Activated CD4-positive, alpha-beta T cell treated with anti-CD3 and anti-CD28 coated beads, Interleukin-2, amount 50 U/mL, for 48 hours (primary cell): ENCODE data around the gene TMEM45B.
"Not testable (repeated sequence)": the region's sequence is repeated elsewhere in the genome, so short reads cannot be mapped to it uniquely, and the experiment has no call there.

Experiments used
- DNase-seq, 2 experiments: peaks; one replicate each; pipeline ENCODE4 v3.0.0-alpha.2; 2020

TMEM45B gene

GRCh38 chr11:129853518-129854231, 38.0 kb downstream of the TMEM45B start:
- peak; percentile 30 to 41 for DNase-seq

GRCh38 chr11:129854232-129854805, 38.7 kb downstream of the TMEM45B start:
- DNase-seq: no peak

GRCh38 chr11:129855086-129855485, 39.4 kb downstream of the TMEM45B start:
- DNase-seq: no peak

GRCh38 chr11:129856036-129856435, 40.4 kb downstream of the TMEM45B start:
- no peak for DNase-seq

- no peak for DNase-seq
Measured at GRCh38 chr11:129861702-129862522, 46.3 kb downstream of the TMEM45B start.

- DNase-seq: no peak
Measured at GRCh38 chr11:129864811-129865210, 49.2 kb downstream of the TMEM45B start.

- no peak for DNase-seq
Measured at GRCh38 chr11:129865701-129866100, 50.1 kb downstream of the TMEM45B start.

- no peak for DNase-seq
Measured at GRCh38 chr11:129866311-129866710, 50.7 kb downstream of the TMEM45B start.

- DNase-seq: not testable (repeated sequence)
Measured at GRCh38 chr11:129868626-129869025, 53.0 kb downstream of the TMEM45B start.

- no peak for DNase-seq
Measured at GRCh38 chr11:129871914-129872313, 56.3 kb downstream of the TMEM45B start.

- no peak for DNase-seq
Measured at GRCh38 chr11:129880311-129880710, 64.7 kb downstream of the TMEM45B start.

GRCh38 chr11:129881570-129882170, 66.0 kb downstream of the TMEM45B start:
- peak; percentile 47 to 49 for DNase-seq

- no peak for DNase-seq
Measured at GRCh38 chr11:129884581-129884980, 68.9 kb downstream of the TMEM45B start.

- no peak for DNase-seq
Measured at GRCh38 chr11:129885381-129885780, 69.7 kb downstream of the TMEM45B start.

GRCh38 chr11:129888451-129888850, 72.8 kb downstream of the TMEM45B start:
- no peak for DNase-seq

GRCh38 chr11:129894278-129895125, 78.9 kb downstream of the TMEM45B start:
- peak in 1 of 2 experiments; percentile 7 for DNase-seq

GRCh38 chr11:129895126-129896041, 79.7 kb downstream of the TMEM45B start, which contains the start of gene NFRKB:
TSS of gene NFRKB (minus strand) at chr11:129895578. CDS start at chr11:129892849, 2,729 bp downstream.
- DNase-seq: peak; percentile 88 to 89

- no peak for DNase-seq
Measured at GRCh38 chr11:129896062-129896461, 80.4 kb downstream of the TMEM45B start.

GRCh38 chr11:129905402-129905801, 89.8 kb downstream of the TMEM45B start:
- no peak for DNase-seq
